GM12801 (cell line): ENCODE data around the gene ZNF57.

ENCODE experiments used
- CTCF ChIP-seq: IDR thresholded peaks from one replicate; pipeline ENCODE4 v1.5.1; 2011; ENCODE audit warnings: control low read depth; ENCODE audit not compliant: insufficient read length; ENCODE audit errors: extremely low read depth

The ZNF57 gene

GRCh38 chr19:2865334-2866100, 35.2 kb upstream of the ZNF57 start:
- TF ChIP-seq CTCF = no peak

DNA sequence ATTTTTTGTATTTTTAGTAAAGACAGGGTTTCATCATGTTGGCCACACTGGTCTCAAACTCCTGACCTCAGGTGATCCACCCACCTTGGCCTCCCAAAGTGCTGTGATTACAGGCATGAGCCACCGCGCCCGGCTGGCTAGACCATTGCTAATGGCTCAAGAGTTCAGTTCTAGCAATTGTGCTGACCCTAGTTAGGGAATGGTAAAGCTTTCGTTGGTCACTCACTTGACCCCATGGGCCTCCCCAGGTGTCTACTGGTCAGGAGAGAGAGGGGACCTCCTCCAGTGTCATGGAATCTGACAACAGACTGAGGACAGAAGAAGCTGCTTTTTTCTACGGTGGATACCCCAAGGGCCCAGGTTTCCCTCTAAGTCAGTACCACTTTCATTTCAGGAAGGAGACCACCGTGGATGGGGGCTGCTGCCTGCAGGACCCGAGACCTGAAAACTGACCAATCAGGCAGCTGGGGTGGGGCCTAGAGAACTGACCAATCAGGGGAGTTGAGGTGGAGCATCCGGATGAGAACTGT, 34.2 kb upstream of the ZNF57 start:
- no peak for TF ChIP-seq CTCF

GRCh38 chr19:2867025-2867991, 33.4 kb upstream of the ZNF57 start, which contains the start of gene ZNF556:
TSS of gene ZNF556 (plus strand) at chr19:2867335. CDS start at chr19:2867422, 87 bp downstream.
- TF ChIP-seq CTCF = no peak

DNA sequence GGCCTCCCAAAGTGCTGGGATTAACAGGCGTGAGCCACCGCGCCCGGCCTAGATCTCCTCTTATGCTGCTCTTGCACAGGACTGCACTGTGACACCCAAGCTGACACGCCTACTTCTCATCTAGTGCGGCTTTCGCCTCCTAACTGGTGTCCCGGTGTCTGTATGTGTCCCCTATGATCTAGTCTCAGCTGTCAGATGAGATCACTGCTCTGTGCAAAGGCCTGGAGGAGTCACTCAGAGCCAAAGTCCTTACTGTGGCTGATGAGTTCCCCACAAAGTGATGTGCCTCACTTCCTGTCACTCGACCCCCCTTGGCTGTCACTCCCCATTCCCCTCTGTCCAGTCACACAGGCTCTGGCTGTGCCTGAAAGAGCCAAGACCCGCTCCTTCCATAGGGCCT, 31.1 kb upstream of the ZNF57 start:
- no peak for TF ChIP-seq CTCF

DNA sequence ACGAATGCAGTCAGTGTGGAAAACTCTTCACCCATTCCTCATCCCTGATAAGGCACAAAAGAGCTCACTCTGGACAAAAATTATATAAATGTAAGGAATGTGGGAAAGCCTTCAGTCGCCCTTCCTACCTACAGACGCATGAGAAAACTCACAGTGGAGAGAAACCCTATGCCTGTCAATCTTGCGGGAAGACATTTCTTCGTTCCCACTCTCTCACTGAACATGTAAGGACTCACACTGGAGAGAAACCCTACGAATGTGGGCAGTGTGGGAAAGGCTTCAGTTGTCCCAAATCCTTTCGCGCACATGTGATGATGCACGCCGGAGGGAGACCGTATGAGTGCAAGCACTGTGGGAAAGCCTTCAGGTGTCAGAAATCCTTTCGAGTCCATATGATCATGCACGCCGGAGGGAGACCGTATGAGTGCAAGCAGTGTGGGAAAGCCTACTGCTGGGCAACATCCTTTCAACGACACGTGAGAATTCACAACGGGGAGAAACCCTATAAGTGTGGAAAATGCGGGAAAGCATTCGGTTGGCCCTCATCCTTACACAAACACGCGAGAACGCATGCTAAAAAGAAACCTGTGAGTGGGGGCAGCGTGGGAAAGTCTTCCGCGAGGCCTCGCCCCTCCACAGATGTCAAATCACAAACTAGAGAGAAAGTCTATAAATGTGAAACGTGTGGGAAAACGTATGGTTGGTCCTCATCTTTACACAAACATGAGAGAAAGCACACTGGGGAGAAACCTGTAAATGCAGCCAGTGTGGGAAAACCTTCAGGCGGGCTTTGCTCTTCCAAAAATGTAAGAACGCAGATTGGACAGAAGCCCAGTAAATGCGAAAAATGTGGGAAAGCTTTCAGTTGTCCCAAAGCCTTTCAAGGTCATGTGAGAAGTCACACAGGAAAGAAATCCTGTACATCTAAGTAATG, 23.1 kb upstream of the ZNF57 start:
- TF ChIP-seq CTCF = no peak

GRCh38 chr19:2883686-2884439, 16.9 kb upstream of the ZNF57 start:
- no peak for TF ChIP-seq CTCF
